IPS-NIHi7 (cell line): ENCODE measurements around the gene CYP26B1.

Source experiments
- DNase-seq: peaks from one replicate; pipeline ENCODE4 v3.0.0; 2012; ENCODE audit warnings: mixed read lengths; ENCODE audit errors: extremely low spot score

The CYP26B1 gene

GRCh38 chr2:72082021-72082601, 65.6 kb downstream of the CYP26B1 start:
- no peak for DNase-seq

DNA sequence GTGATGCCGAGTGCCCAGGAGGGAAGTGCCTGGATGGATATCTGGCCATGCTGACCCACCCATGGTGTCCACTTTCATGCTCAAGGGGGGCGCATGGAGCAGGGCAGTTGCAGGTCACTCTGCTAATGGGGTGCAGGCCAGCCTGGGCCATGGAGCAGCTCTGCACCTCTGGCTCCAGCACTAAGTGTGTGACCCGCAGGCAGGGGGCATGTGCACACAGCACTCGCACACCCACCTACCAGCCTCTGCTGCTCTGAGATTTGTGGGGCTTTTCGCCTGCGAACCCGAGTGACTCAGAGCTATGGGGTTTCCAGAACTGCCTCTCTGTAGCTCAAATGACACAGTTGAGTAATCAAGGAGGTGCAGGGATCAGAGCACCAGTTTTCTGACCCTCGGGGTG, 66.2 kb downstream of the CYP26B1 start:
- no peak for DNase-seq

DNA sequence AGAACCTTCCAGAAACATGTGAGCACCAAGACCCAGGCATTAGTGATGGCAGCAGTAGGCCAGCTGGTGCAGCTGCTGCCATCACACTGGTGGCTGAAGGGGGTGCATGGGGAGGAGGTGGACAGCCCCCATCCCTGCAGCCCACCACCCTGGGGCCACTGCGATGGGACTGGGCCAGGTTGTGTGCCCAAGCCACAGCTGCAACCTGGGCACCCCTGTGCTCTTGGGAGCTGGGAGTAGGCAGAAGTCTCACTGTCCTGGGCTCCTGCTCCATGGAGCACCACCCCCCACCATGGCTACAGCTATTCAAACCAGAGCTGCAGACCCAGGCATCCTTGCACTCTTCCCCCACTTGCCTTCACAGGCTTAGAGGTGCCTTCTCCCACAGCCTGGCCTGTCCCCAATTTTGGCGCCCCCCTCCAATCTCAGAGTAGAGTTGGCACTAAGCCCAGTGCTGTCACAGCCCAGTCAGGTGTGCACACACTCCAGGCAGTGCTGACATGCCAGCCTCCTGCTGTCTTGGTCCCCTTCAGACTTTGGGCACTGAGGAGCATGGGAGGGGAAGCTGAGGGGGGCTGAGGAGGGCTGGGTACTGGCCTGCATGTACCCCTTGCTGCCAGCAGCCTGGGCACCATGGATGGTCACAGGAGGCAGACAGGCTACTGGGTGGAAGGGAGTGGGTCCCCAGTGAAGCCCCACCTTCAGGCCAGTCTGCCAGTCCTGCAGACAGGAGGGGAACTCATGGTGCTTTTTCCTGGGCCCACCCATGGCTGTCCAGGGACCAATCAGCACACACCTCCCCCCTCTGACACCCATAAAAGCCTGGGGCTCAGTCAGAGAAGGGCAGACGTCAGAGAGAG, 67.1 kb downstream of the CYP26B1 start:
- DNase-seq = no peak
